IMR-90 (cell line): ENCODE results near the gene ZSCAN23. TPM values are rescaled to one million over a fixed set of nuclear protein-coding genes. Genes with fewer than 3 reads are reported as not detected.

Source experiments
- ATAC-seq: fragments of 200-7000 bp; cut with Tn5 transposase; 2 replicates; pipeline ENCODE4 v1.9.1; 2020; ENCODE audit warnings: low read depth, mild to moderate bottlenecking, moderate library complexity
- BruUV-seq: library from RNA; stranded (reverse); fragments of 400-500 nt; replicated peaks from 2 replicates; lab custom pipeline; 2021; lab: Mats Ljungman, UMichigan
- CTCF ChIA-PET: fragments of 300-600 bp; formaldehyde crosslinking; extraction: SDS; loops from one replicate; lab custom pipeline; 2021; ENCODE audit warnings: antibody characterized with exemption; lab: Yijun Ruan, JAX
- POLR2A ChIA-PET: fragments of 300-600 bp; sonication (Branson Sonifier 250); formaldehyde crosslinking; loops from one replicate; lab custom pipeline; 2022; ENCODE audit warnings: antibody characterized with exemption; ENCODE audit not compliant: unreplicated experiment; lab: Charles Lee
- DNase-seq: peaks from one replicate; pipeline ENCODE4 v3.0.0; 2013
- H2AFZ ChIP-seq: replicated peaks from 2 replicates; pipeline ENCODE3; 2013; ENCODE audit warnings: low read length, mild to moderate bottlenecking; ENCODE audit not compliant: poor library complexity
- H2AK5ac ChIP-seq: 2 replicates; pipeline ENCODE4 v1.6.1; 2013; ENCODE audit warnings: low read depth, low read length, inconsistent platforms
- H2AK9ac ChIP-seq: replicated peaks from 2 replicates; pipeline ENCODE3; 2013; ENCODE audit warnings: mild to moderate bottlenecking, low read depth, low read length, moderate library complexity; ENCODE audit not compliant: poor library complexity
- H2BK120ac ChIP-seq: 2 replicates; pipeline ENCODE4 v1.6.1; 2013; ENCODE audit warnings: low read depth, low read length, inconsistent platforms
- H2BK15ac ChIP-seq: 3 replicates; pipeline ENCODE4 v1.6.1; 2013; ENCODE audit warnings: low read depth, low read length, inconsistent platforms
- H2BK20ac ChIP-seq: 2 replicates; pipeline ENCODE4 v1.6.1; 2013; ENCODE audit warnings: low read depth, mild to moderate bottlenecking, inconsistent platforms, low read length, moderate library complexity
- H2BK5ac ChIP-seq: 2 replicates; pipeline ENCODE4 v1.6.1; 2013; ENCODE audit warnings: mild to moderate bottlenecking, low read depth, low read length, inconsistent platforms; ENCODE audit not compliant: poor library complexity, severe bottlenecking
- H3K14ac ChIP-seq: replicated peaks from 2 replicates; pipeline ENCODE4 v1.6.1; 2013; ENCODE audit warnings: low read depth, low read length, inconsistent platforms
- H3K18ac ChIP-seq: 2 replicates; pipeline ENCODE4 v1.6.1; 2013; ENCODE audit warnings: low read depth, low read length, control low read depth
- H3K23ac ChIP-seq: 2 replicates; pipeline ENCODE4 v1.6.1; 2013; ENCODE audit warnings: low read depth, low read length, inconsistent platforms
- H3K27ac ChIP-seq: 2 replicates; pipeline ENCODE4 v1.5.1; 2013; ENCODE audit warnings: mild to moderate bottlenecking, control low read depth, low read length; ENCODE audit not compliant: insufficient read depth
- H3K27me3 ChIP-seq: 2 replicates; pipeline ENCODE4 v1.6.1; 2013; ENCODE audit warnings: low read length; ENCODE audit not compliant: control insufficient read depth, insufficient read depth
- H3K36me3 ChIP-seq: 2 replicates; pipeline ENCODE4 v1.6.1; 2013; ENCODE audit warnings: low read length, mixed read lengths; ENCODE audit not compliant: control insufficient read depth, insufficient read depth
- H3K4ac ChIP-seq: 2 replicates; pipeline ENCODE4 v1.6.1; 2013; ENCODE audit warnings: low read depth, low read length, inconsistent platforms
- H3K4me1 ChIP-seq: 2 replicates; pipeline ENCODE4 v1.6.1; 2013; ENCODE audit warnings: low read length, mixed read lengths; ENCODE audit not compliant: control insufficient read depth, insufficient read depth
- H3K4me2 ChIP-seq: 2 replicates; pipeline ENCODE4 v1.6.1; 2013; ENCODE audit warnings: low read depth, mild to moderate bottlenecking, control low read depth, low read length, moderate library complexity
- H3K4me3 ChIP-seq: 2 replicates; pipeline ENCODE4 v1.5.1; 2013; ENCODE audit warnings: low read depth, mild to moderate bottlenecking, control low read depth, low read length, moderate library complexity; ENCODE audit not compliant: insufficient read depth
- H3K56ac ChIP-seq: 2 replicates; pipeline ENCODE4 v1.6.1; 2013; ENCODE audit warnings: low read length, inconsistent platforms; ENCODE audit not compliant: insufficient read depth; ENCODE audit errors: extremely low read depth
- H3K79me1 ChIP-seq, 2 experiments: 2 replicates each; pipeline ENCODE4 v1.6.1; 2013; ENCODE audit warnings: low read length in 2 of 2, inconsistent platforms in 1 of 2, low read depth in 1 of 2
- H3K9ac ChIP-seq: 2 replicates; pipeline ENCODE4 v1.6.1; 2013; ENCODE audit warnings: low read depth, low read length, control low read depth
- H3K9me1 ChIP-seq: 2 replicates; pipeline ENCODE4 v1.6.1; 2013; ENCODE audit warnings: low read length, inconsistent platforms; ENCODE audit not compliant: insufficient read depth
- H3K9me3 ChIP-seq: 2 replicates; pipeline ENCODE4 v1.6.1; 2013; ENCODE audit warnings: low read length; ENCODE audit not compliant: control insufficient read depth, insufficient read depth
- H4K20me1 ChIP-seq: 2 replicates; pipeline ENCODE4 v1.6.1; 2013; ENCODE audit warnings: low read length, inconsistent platforms; ENCODE audit not compliant: insufficient read depth
- H4K5ac ChIP-seq: 2 replicates; pipeline ENCODE4 v1.6.1; 2013; ENCODE audit warnings: mild to moderate bottlenecking, low read depth, low read length, control low read depth
- H4K8ac ChIP-seq, 2 experiments: 2 replicates each; pipeline ENCODE4 v1.6.1; 2013; ENCODE audit warnings: low read depth in 2 of 2, low read length in 2 of 2, control low read depth in 1 of 2, inconsistent platforms in 1 of 2
- H4K91ac ChIP-seq: 2 replicates; pipeline ENCODE4 v1.6.1; 2013; ENCODE audit warnings: low read depth, low read length, inconsistent platforms; ENCODE audit not compliant: insufficient read depth
- BHLHE40 ChIP-seq: fragments of 150-350 bp; IDR thresholded peaks from 2 replicates; pipeline ENCODE4 v1.6.1; 2016; ENCODE audit warnings: mild to moderate bottlenecking, low read depth, low read length
- CEBPB ChIP-seq: IDR thresholded peaks from 2 replicates; pipeline ENCODE4 v1.6.1; 2012; ENCODE audit warnings: low read depth, low read length, improper control_type of control experiment
- CTCF ChIP-seq: conservative IDR thresholded peaks from 2 replicates; pipeline ENCODE4 v1.5.1; 2012; ENCODE audit warnings: mild to moderate bottlenecking, low read depth, low read length, improper control_type of control experiment
- FOS ChIP-seq: fragments of 150-350 bp; IDR thresholded peaks from 2 replicates; pipeline ENCODE4 v1.6.1; 2016; ENCODE audit warnings: low read depth, low read length
- MAFK ChIP-seq: IDR thresholded peaks from 2 replicates; pipeline ENCODE4 v1.6.1; 2012; ENCODE audit warnings: low read depth, low read length, improper control_type of control experiment
- MAZ ChIP-seq: IDR thresholded peaks from 2 replicates; pipeline ENCODE4 v1.6.1; 2012; ENCODE audit warnings: low read depth, mild to moderate bottlenecking, low read length, improper control_type of control experiment, moderate library complexity, borderline replicate concordance
- POLR2A ChIP-seq: IDR thresholded peaks from 2 replicates; pipeline ENCODE4 v1.6.1; 2012; ENCODE audit warnings: mild to moderate bottlenecking, low read depth, low read length
- RCOR1 ChIP-seq: IDR thresholded peaks from 2 replicates; pipeline ENCODE4 v1.6.1; 2012; ENCODE audit warnings: mild to moderate bottlenecking, low read length, improper control_type of control experiment; ENCODE audit not compliant: insufficient replicate concordance
- RFX5 ChIP-seq: IDR thresholded peaks from 2 replicates; pipeline ENCODE4 v1.8.0; 2012; ENCODE audit warnings: low read depth, mild to moderate bottlenecking, low read length, moderate library complexity
- SMC3 ChIP-seq: fragments of 150-350 bp; IDR thresholded peaks from 2 replicates; pipeline ENCODE4 v1.6.1; 2016; ENCODE audit warnings: low read depth, mild to moderate bottlenecking, antibody characterized with exemption, low read length, moderate library complexity
- WGBS, 2 experiments: methylation state at CpG; one replicate each; pipeline versions ENCODE4 v1.1.5 to v1.1.7; 2013; ENCODE audit warnings: missing lambda C conversion rate in 2 of 2; ENCODE audit not compliant: insufficient read length in 1 of 2; ENCODE audit errors: extremely low coverage in 2 of 2; 5-methylcytosine and 5-hydroxymethylcytosine counted together
- dilution Hi-C: fragments of 300-500 bp; cut with HindIII; formaldehyde crosslinking; loops from one replicate; pipeline ENCODE4 v1.14.3; 2018; ENCODE audit warnings: low sequenced_read_pairs; ENCODE audit not compliant: unreplicated experiment
- in situ Hi-C: fragments of 300-500 bp; cut with MboI; formaldehyde crosslinking; loops from 3 replicates; pipeline ENCODE4 v1.14.3; 2019; ENCODE audit warnings: low sequenced_read_pairs, inconsistent platforms, mixed read lengths
- intact Hi-C: fragments of 100-400 bp; cut with micrococcal nuclease; formaldehyde crosslinking; loops from 2 replicates; pipeline ENCODE4 v1.10.0; 2022
- polyA plus RNA-seq, 3 experiments: library from polyadenylated mRNA; depleted of rRNA; stranded (reverse); fragments of >200 nt; gene quantifications; 2 replicates each; pipeline ENCODE4 v1.2.3, GENCODE V29; 2012; ENCODE audit warnings: low replicate concordance in 1 of 3
- total RNA-seq: library from RNA; depleted of rRNA; stranded (reverse); fragments of >200 nt; gene quantifications from 2 replicates; pipeline ENCODE4 v1.2.3, GENCODE V29; 2012
- TF ChIP-seq, protein P1 (sequence below): fragments of 150-350 bp; IDR thresholded peaks from 2 replicates; pipeline ENCODE4 v1.6.1; 2017; ENCODE audit warnings: mild to moderate bottlenecking, antibody characterized with exemption, low read length, low read depth
- TF ChIP-seq, protein P2 (sequence below): fragments of 150-350 bp; IDR thresholded peaks from 2 replicates; pipeline ENCODE4 v1.6.1; 2016; ENCODE audit warnings: low read depth, mild to moderate bottlenecking, low read length, moderate library complexity, borderline replicate concordance

Gene ZSCAN23
- total and polyA plus RNA-seq, 2 of the 4 experiments (the other 2 are of a cell fraction), result 1.7 to 8.4 TPM

DNA sequence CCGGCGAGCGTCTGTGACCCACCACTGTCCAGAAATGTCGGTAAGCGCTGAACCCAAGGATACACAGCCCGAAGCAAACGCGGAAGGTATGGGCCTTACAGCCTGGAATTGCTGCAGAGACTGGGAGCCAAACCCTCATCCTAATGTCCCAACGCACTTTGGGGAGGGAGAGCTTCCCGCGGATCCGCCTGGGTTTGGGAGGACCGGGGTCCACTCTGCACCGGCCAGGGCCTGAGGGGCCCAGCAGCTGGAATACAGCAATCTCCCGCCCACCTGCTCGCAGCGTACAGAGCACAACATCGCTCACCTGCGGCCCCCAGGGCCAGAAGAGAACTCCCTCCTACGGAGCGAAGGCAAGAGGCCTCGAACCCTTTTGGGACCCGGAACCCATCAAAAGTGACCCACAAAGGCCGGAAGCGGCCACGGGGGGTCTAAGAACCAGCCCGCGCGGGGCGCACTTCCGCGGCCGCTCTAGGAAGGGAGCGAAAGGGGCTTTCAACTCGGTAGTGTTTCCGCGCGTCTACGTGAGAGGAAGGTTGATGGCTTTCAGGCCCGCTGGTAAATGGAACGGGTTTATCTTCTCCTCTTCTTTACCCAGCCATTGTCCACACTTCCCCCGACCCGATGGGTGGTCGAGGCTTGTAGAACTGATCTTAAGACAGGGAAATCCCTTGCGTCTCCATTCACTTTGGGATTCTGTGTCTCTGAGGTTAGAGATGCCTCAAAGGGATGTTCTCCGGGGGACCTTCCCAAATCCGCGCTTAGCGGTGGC, 43.8 kb downstream of the ZSCAN23 start, which contains the start of gene ZSCAN12:
Gene ZSCAN12 (minus strand): TSS at position 398 of the 772 bp plus-strand sequence. CDS start 1,342 bp downstream, outside the sequence.
- H3K9ac ChIP-seq, result peak within 1 kb of the TSS; percentile 96
- peak within 1 kb of the TSS; percentile 97 for H4K91ac ChIP-seq
- intact Hi-C loops (loop anchor here (1.0 to 10.0 kb wide), 5 partner anchors 17 to 262 kb away; partner anchors contain the start of gene ZSCAN23), in situ Hi-C loops (no loop called here), dilution Hi-C loops (no loop called here)
- H2AK5ac ChIP-seq, result peak within 1 kb of the TSS; percentile 90
- peak within 1 kb of the TSS; percentile 84 for H3K27ac ChIP-seq
- WGBS, 2 experiments, result no CpG with 5 or more reads among the region's 49 CpGs
- H2AFZ ChIP-seq, result peak within 1 kb of the TSS; percentile 97
- H4K20me1 ChIP-seq, result no peaks in the 10 kb centered on the region; the same call in 1 of the 2 replicates
- no peaks in the 10 kb centered on the region; the same call in 1 of the 2 replicates for H3K9me1 ChIP-seq
- CTCF ChIA-PET, result no interaction called here
- H3K4me2 ChIP-seq, result peak within 1 kb of the TSS; percentile 75
- peak within 1 kb of the TSS; percentile 100 for H3K4ac ChIP-seq
- H3K56ac ChIP-seq, result peak within 1 kb of the TSS; percentile 99
- peaks cover 12 to 39% of the 10 kb centered on the region in 2 experiments for H3K79me1 ChIP-seq
- TF ChIP-seq, protein P1, sequence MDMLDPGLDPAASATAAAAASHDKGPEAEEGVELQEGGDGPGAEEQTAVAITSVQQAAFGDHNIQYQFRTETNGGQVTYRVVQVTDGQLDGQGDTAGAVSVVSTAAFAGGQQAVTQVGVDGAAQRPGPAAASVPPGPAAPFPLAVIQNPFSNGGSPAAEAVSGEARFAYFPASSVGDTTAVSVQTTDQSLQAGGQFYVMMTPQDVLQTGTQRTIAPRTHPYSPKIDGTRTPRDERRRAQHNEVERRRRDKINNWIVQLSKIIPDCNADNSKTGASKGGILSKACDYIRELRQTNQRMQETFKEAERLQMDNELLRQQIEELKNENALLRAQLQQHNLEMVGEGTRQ, result 0 out of 2 replicates have a peak, but pooled peaks have one; percentile 20
- TF ChIP-seq MAZ (peak; percentile 66), RCOR1 (peak; percentile 27), SMC3 (no peak), FOS (no peak), CTCF (peak; percentile 65), BHLHE40 (peak; percentile 80), POLR2A (peak; percentile 76), MAFK (no peak), RFX5 (no peak), CEBPB (no peak)
- TF ChIP-seq, protein P2, sequence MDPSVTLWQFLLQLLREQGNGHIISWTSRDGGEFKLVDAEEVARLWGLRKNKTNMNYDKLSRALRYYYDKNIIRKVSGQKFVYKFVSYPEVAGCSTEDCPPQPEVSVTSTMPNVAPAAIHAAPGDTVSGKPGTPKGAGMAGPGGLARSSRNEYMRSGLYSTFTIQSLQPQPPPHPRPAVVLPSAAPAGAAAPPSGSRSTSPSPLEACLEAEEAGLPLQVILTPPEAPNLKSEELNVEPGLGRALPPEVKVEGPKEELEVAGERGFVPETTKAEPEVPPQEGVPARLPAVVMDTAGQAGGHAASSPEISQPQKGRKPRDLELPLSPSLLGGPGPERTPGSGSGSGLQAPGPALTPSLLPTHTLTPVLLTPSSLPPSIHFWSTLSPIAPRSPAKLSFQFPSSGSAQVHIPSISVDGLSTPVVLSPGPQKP, result no peak
- peak within 1 kb of the TSS; percentile 89 for H2BK120ac ChIP-seq
- no peaks in the 10 kb centered on the region for H3K9me3 ChIP-seq
- H2BK15ac ChIP-seq, result no peak within 1 kb of the TSS; the same call in 2 of the 3 replicates
- H2BK20ac ChIP-seq, result peak within 1 kb of the TSS; percentile 75; the same call in 1 of the 2 replicates
- H3K23ac ChIP-seq, result peak within 1 kb of the TSS; percentile 100
- peak within 1 kb of the TSS; percentile 90 for H3K4me3 ChIP-seq
- peaks cover 6% of the 10 kb centered on the region; the same call in 1 of the 2 replicates for H3K4me1 ChIP-seq
- peak within 1 kb of the TSS; percentile 97 for H2AK9ac ChIP-seq
- POLR2A ChIA-PET, result no interaction called here
- peak within 1 kb of the TSS; percentile 100 for H3K14ac ChIP-seq
- peaks cover 15% of the 10 kb centered on the region for H3K36me3 ChIP-seq
- H3K27me3 ChIP-seq, result no peaks in the 10 kb centered on the region
- peak within 1 kb of the TSS; percentile 88 for H3K18ac ChIP-seq
- ATAC-seq (peak; percentile 98), DNase-seq (peak; percentile 89)
- peak within 1 kb of the TSS; percentile 78 for H2BK5ac ChIP-seq
- peak within 1 kb of the TSS; percentile 94 to 98 for H4K8ac ChIP-seq
- BruUV-seq, result TSS peak; percentile 69
- H4K5ac ChIP-seq, result peak within 1 kb of the TSS; percentile 96
